Fibroblast of pulmonary artery (primary cell): ENCODE measurements around the gene WDFY4.
A peak's percentile ranks its signal among the peaks of the same experiment; 100 is the strongest.

Source experiments
- DNase-seq: peaks from one replicate; pipeline ENCODE4 v3.0.0-alpha.2; 2010; ENCODE audit warnings: low read depth
- H3K4me3 ChIP-seq: replicated peaks from 2 replicates; pipeline ENCODE4 v1.5.1; 2011; ENCODE audit warnings: low read depth, mild to moderate bottlenecking, control low read depth, low read length, moderate library complexity
- TF ChIP-seq, protein P1 (sequence below): IDR thresholded peaks from 2 replicates; pipeline ENCODE4 v1.5.1; 2011; ENCODE audit warnings: mild to moderate bottlenecking, control low read depth, low read length, inconsistent platforms; ENCODE audit errors: missing control alignments

Gene WDFY4

DNA sequence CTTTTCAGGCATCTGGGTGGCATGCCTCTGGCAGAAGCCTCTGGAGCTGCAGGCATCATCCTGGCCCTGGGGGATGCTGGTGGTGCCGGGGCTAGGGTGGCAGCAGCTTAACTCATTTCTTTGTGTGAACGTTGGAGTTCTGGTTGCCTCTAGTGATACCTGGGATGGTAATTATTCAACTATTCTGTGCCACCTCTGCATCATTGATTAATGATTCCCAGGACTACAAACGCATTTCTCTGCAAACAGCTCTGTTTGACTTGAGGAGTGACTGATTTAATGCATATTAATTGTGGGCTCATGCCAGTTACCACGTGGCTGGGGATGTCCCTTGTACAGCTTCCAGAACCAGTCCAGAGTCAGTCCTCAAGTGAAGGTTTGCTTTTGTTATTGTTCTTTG, 199.0 kb downstream of the WDFY4 start:
- H3K4me3 ChIP-seq: no peak overlapping the region
- TF ChIP-seq, protein P1, sequence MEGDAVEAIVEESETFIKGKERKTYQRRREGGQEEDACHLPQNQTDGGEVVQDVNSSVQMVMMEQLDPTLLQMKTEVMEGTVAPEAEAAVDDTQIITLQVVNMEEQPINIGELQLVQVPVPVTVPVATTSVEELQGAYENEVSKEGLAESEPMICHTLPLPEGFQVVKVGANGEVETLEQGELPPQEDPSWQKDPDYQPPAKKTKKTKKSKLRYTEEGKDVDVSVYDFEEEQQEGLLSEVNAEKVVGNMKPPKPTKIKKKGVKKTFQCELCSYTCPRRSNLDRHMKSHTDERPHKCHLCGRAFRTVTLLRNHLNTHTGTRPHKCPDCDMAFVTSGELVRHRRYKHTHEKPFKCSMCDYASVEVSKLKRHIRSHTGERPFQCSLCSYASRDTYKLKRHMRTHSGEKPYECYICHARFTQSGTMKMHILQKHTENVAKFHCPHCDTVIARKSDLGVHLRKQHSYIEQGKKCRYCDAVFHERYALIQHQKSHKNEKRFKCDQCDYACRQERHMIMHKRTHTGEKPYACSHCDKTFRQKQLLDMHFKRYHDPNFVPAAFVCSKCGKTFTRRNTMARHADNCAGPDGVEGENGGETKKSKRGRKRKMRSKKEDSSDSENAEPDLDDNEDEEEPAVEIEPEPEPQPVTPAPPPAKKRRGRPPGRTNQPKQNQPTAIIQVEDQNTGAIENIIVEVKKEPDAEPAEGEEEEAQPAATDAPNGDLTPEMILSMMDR: no peak
- DNase-seq: no peak

DNA sequence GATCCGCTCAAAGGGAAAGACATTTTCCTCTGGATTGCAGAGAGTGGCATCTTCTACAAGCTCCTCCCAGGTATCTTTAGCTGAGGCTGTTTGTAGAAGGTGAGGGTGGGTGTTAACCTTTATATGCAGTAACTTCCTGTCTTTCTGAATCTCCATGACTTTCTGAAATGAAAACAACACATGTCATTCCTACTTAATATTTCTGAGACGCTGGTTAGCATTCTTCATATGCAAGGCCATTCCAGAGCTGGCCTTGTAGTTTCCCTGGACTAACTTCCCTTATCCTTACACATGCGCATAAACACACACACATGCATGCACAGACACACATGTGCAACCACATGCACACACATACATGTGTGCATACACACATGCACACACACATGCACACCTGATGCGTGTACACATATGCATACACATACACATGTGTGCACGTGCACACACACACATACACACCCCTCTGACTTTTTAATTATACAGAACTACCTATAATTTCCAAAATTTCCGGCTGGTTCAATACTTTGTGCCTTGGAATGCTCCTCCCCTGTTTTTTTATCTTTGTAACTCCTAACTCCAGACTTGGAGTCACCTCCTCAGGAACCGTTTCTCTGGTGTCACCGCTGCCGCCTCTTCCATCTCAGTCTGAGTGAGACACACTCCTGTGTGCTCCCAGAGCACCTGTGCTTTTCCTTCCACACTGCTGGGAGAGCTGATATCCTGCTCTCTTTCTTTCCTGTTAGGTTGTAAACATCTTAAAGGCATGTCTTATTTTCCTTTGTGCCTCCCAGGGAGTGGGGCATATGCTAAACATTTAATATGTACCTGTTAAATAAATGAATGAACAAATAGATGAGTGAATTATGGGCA, 199.7 kb downstream of the WDFY4 start:
- no peak overlapping the region for H3K4me3 ChIP-seq
- TF ChIP-seq, protein P1: no peak

DNA sequence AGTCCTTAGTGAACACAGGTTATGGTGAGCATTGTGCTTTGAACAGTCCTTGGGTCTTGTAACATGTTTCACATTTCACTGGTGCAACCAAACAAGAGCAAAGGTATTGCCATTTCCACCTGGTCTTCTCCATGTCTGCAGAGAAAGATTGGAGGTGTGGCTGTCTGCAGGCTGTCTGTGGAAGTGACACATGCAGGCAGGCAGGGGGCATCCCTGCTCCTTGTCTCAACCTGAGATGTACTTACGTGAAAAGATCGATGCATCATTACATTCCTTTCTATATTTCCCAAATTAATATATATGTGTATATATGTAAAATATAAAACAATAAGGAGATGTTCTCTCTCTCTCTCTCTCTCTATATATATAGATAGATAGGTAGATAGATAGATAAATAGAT, 200.7 kb downstream of the WDFY4 start:
- TF ChIP-seq, protein P1: no peak
- DNase-seq: no peak
- H3K4me3 ChIP-seq: no peak overlapping the region

More for the DNA sequence above, 199.7 kb downstream of the WDFY4 start:
- no peak for DNase-seq

DNA sequence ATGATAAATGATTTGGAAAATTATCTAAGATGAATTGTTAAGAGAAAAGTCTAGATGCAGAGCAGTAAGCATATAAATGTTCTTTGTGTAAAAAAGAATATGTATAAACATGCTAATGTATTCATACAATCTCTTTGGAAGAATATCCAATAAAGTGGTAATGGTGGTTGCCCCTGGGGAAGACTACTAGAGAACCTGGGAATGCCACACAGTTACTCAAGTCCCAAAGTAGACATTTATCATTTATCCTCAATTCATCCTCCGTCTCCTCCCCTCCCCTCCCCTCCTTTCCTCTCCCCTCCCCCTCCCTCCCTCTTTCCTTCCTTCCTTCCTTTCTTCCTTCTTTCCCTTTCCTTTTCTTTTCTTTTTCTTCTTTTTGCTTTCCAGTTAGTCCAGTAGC, 203.3 kb downstream of the WDFY4 start:
- TF ChIP-seq, protein P1: no peak
- DNase-seq: no peak
- H3K4me3 ChIP-seq: no peak overlapping the region

DNA sequence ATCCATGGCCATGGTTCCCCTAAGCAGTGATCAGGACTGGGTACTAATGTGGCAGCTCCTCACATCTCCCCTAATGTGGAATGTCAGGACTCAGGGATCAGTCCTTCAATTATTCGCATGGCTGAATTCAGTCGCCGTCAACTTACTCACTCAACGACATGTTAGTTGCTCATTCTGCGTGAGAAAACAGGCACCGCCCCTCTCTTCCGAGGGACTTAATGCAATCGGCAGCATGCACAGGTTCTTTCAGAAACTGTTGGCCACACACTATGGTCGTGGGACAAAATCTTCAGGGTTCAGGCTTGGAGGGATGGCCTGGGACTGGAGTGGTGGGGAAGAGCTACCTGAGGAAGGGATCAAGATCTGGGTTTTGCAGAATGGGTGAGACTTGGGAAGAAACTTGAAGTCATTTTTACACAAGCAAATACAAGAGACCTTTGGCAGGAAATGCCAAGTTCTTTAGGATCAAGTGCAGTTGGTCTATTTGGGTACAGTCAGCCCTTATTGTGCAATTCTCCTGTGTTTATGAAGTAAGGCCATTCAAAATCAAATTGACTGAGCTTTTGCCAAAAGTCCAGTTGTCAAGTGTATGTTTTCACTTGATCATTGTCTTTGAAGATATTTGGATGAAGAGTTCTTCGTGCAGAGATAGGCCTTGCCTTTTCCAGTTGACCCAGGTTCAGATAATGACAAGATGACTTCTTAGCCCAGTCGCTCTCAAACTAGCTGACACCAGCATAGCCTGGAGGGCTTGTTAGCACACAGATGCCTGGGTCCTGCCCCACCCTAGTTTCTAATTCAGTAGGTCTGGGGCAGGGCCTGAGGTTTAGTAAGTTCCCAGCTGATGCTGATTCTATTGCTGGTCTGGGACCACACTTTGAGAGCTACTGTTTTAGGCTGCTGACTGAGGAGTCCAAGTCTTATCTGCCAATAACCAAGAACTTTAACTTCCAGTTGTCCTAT, 206.5 kb downstream of the WDFY4 start:
- peak; percentile 6 for DNase-seq
- no peak overlapping the region for H3K4me3 ChIP-seq
- TF ChIP-seq, protein P1: no peak

DNA sequence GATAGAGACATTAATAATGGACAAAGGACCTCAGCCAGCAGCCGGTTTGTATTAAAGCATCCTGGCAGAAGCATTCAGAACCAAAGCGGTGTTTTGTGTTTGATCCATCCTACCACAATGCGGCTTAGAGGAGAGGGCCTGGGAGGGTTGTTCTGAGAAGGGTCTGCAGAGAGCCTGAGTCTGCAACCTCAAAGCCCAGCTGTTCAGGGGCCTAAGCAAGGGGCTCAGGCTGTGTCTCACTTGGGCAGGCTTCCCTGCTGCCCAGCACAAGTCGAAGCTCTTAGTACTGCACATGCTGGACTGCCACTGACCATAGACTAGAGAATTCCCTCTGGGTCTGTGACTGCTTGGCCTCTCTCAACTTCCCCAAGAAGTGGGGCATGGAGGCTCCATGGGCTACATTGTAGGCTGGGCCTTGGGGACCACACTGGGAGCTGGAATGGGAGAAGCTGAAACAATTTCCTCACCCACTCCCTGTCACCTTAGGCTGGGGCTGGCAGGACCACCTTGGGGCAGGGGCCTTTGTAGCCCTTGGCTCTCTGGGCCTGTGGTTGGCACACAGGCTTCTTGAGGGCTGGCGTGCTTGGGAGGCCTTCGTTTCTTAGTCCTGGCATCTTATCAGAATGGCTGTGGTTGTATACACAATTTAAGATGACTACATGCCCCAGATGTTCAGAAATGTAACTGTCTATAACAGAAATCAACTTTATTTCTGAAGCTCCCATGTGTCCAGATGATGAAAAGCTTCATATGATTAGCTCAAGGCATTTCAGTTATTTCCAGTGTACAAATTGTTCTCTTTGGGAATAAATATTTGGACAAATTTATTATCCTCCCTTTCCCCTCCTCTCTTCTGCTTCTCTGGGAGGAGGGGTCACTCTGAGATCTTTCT, 210.5 kb downstream of the WDFY4 start:
- DNase-seq: no peak
- H3K4me3 ChIP-seq: no peak overlapping the region
- TF ChIP-seq, protein P1: no peak
